ENCODE results near the gene SPTB. TPM values are rescaled to one million over a fixed set of nuclear protein-coding genes. Genes with fewer than 3 reads are reported as not detected.

SPTB gene
- total and polyA plus RNA-seq, 9 of the 15 experiments (the other 6 are each of a cell fraction or from before 2014, with no cell fraction given) = 0.21 to 45.9 (median 11.7) TPM

DNA sequence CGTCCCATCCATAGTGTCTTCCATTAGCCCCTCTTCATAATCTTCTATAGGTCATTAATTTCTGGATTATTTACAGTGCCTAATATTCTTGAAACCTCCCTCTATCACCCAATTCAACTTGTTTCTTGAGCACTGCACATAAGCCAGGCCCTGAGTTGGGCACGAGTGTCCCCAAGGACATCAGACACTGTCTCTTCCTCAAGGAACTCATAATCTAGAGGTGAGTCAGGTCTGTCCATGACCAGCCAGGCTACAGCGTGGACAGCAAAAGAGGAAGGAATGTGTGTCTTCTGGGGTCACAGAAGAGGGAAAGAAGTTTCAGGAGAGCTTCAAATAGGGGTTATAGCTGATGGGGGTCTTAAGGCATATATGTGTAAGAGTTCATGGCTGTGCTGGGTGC, 12.5 kb downstream of the SPTB start:
- BruUV-seq (replicated peaks) = no TSS peak

More for the DNA sequence above, 12.5 kb downstream of the SPTB start:
- H3K79me2 ChIP-seq (ENCODE audit: control insufficient read depth, insufficient read depth, low read length) = peaks cover 85% of the 10 kb centered on the region
- no peaks in the 10 kb centered on the region for H4K20me1 ChIP-seq (replicated peaks; ENCODE audit: control insufficient read depth, insufficient read depth, low read length)
- H3K27ac ChIP-seq (ENCODE audit: extremely low read depth, low read depth, low read length) = no peak overlapping the region
- no peaks in the 10 kb centered on the region for H3K27me3 ChIP-seq (ENCODE audit: control insufficient read depth in 2 of 2, insufficient read depth in 2 of 2, low read length in 2 of 2)
- no peak for ATAC-seq
- H3K36me3 ChIP-seq (ENCODE audit: control insufficient read depth, insufficient read depth, low read length) = peaks cover 28% of the 10 kb centered on the region
- no peak for FAIRE-seq
- intact Hi-C loops (cut with micrococcal nuclease) = no loop called here
- no peaks in the 10 kb centered on the region for H3K9me1 ChIP-seq (ENCODE audit: control insufficient read depth, insufficient read depth, low read length)
- H3K9me3 ChIP-seq (replicated peaks; ENCODE audit: control insufficient read depth, insufficient read depth, low read depth, low read length) = no peaks in the 10 kb centered on the region
- ChIA-PET POLR2A (interaction anchor here (3.5 kb wide), 1 partner anchor 12 kb away, joined by 24 read pairs; the partner anchor contains the start of gene SPTB), CTCF (ENCODE audit: low intra/inter-chr PET ratio) (no interaction called here)
- no peak for DNase-seq (ENCODE audit: extremely low read depth in 1 of 4, low spot score in 3 of 4)
- no peak overlapping the region for H3K4me3 ChIP-seq
- in situ Hi-C loops (cut with MboI) = no loop called here
- H3K9ac ChIP-seq (ENCODE audit: insufficient read depth in 1 of 2, low read depth in 2 of 2, low read length in 2 of 2) = no peak overlapping the region
- TF ChIP-seq NFIX (CRISPR knock-in tag; IDR thresholded peaks at IDR 0.05; ENCODE audit: low read depth) (no peak), CXXC5 (CRISPR knock-in tag; IDR thresholded peaks at IDR 0.05) (no peak), MYC (IDR thresholded peaks at IDR 0.05; ENCODE audit: low read depth, low read length) (no peak), MYC (CRISPR knock-in tag; IDR thresholded peaks at IDR 0.05; ENCODE audit: borderline replicate concordance, low read depth) (no peak), TAF15 (IDR thresholded peaks at IDR 0.05; ENCODE audit: low read depth, low read length) (no peak), STAT5A (IDR thresholded peaks at IDR 0.05; ENCODE audit: borderline replicate concordance, low read length) (no peak), TCF7 (IDR thresholded peaks at IDR 0.05; ENCODE audit: borderline replicate concordance) (no peak), MECOM (CRISPR knock-in tag; IDR thresholded peaks at IDR 0.05) (no peak), POLR2G (IDR thresholded peaks at IDR 0.05; ENCODE audit: low read depth, low read length) (no peak), ZNF696 (CRISPR knock-in tag; conservative IDR thresholded peaks at IDR 0.05) (no peak)
- TF ChIP-seq, protein P1, sequence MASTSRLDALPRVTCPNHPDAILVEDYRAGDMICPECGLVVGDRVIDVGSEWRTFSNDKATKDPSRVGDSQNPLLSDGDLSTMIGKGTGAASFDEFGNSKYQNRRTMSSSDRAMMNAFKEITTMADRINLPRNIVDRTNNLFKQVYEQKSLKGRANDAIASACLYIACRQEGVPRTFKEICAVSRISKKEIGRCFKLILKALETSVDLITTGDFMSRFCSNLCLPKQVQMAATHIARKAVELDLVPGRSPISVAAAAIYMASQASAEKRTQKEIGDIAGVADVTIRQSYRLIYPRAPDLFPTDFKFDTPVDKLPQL (IDR thresholded peaks at IDR 0.05; ENCODE audit: extremely low read depth, insufficient read length) = no peak
- TF ChIP-seq, protein P2, sequence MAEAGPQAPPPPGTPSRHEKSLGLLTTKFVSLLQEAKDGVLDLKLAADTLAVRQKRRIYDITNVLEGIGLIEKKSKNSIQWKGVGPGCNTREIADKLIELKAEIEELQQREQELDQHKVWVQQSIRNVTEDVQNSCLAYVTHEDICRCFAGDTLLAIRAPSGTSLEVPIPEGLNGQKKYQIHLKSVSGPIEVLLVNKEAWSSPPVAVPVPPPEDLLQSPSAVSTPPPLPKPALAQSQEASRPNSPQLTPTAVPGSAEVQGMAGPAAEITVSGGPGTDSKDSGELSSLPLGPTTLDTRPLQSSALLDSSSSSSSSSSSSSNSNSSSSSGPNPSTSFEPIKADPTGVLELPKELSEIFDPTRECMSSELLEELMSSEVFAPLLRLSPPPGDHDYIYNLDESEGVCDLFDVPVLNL (CRISPR knock-in tag; IDR thresholded peaks at IDR 0.05; ENCODE audit: low read depth) = no peak
- no peak overlapping the region for H2AFZ ChIP-seq (ENCODE audit: low read depth, low read length)
- no peak overlapping the region for H3K4me2 ChIP-seq (ENCODE audit: insufficient read depth, low read length)
- 76% methylated on average over 3 of the region's 3 CpGs for WGBS (ENCODE audit: insufficient coverage, low coverage, missing lambda C conversion rate)
- no peaks in the 10 kb centered on the region; a peak in 3 of 5 replicates for H3K4me1 ChIP-seq (replicated peaks in 1 of 2; ENCODE audit: control insufficient read depth in 2 of 2, insufficient read depth in 2 of 2, low read length in 2 of 2)

All from K562 (cell line).